HepG2 (cell line): ENCODE measurements around the gene EFEMP2. TPM values are rescaled to one million over a fixed set of nuclear protein-coding genes. Genes with fewer than 3 reads are reported as not detected.

Experiments used
- CREBL2 ChIP-seq: sonication (generic); formaldehyde crosslinking; IDR thresholded peaks from 2 replicates; pipeline ENCODE4 v1.8.1; 2023; ENCODE audit warnings: missing genetic modification reagents, mild to moderate bottlenecking, borderline replicate concordance
- KLF16 ChIP-seq, 2 experiments: sonication (generic) in 1 of 2; formaldehyde crosslinking in 1 of 2; IDR thresholded peaks; 2 replicates each; pipeline versions ENCODE4 v1.6.1 to v1.8.0; 2016 to 2023; ENCODE audit warnings: missing genetic modification reagents in 2 of 2, missing compliant biosample characterization in 1 of 2
- KMT2A ChIP-seq: sonication (generic); formaldehyde crosslinking; IDR thresholded peaks from 2 replicates; pipeline ENCODE4 v1.4.0; 2020; ENCODE audit warnings: missing genetic modification reagents
- TMF1 ChIP-seq: sonication (generic); formaldehyde crosslinking; IDR thresholded peaks from 2 replicates; pipeline ENCODE4 v1.8.1; 2022; ENCODE audit warnings: low read depth, missing genetic modification reagents
- TRIM24 ChIP-seq: sonication (generic); formaldehyde crosslinking; IDR thresholded peaks from 2 replicates; pipeline ENCODE4 v1.8.0; 2022; ENCODE audit warnings: mild to moderate bottlenecking, missing genetic modification reagents
- ZNF136 ChIP-seq: sonication (generic); formaldehyde crosslinking; IDR thresholded peaks from 2 replicates; pipeline ENCODE4 v1.8.1; 2022; ENCODE audit warnings: low read depth, mild to moderate bottlenecking, moderate library complexity, missing genetic modification reagents
- ZNF503 ChIP-seq: sonication (generic); formaldehyde crosslinking; IDR thresholded peaks from 2 replicates; pipeline ENCODE4 v1.4.0; 2020; ENCODE audit warnings: missing genetic modification reagents
- ZNF747 ChIP-seq: sonication (generic); formaldehyde crosslinking; IDR thresholded peaks from 2 replicates; pipeline ENCODE4 v1.8.1; 2023; ENCODE audit warnings: missing genetic modification reagents, mild to moderate bottlenecking, borderline replicate concordance
- ZNF839 ChIP-seq: sonication (generic); formaldehyde crosslinking; IDR thresholded peaks from 2 replicates; pipeline ENCODE4 v1.4.0; 2020; ENCODE audit warnings: missing genetic modification reagents, mild to moderate bottlenecking, borderline replicate concordance
- polyA plus RNA-seq, 8 experiments: library from polyadenylated mRNA; depleted of rRNA in 3 of 8; stranded (reverse) in 7 of 8; unstranded in 1 of 8; fragments of >200 nt; fragmentation: Illumina TruSeq in 4 of 8; extraction: Trizol in 4 of 8; gene quantifications; 2 replicates each; pipeline versions ENCODE4 v1.2.1 to v1.2.3, GENCODE V29; 2011 to 2016; ENCODE audit warnings: low read depth in 4 of 8, missing spikeins in 1 of 8, mixed read lengths in 1 of 8; ENCODE audit not compliant: insufficient read depth in 1 of 8
- total RNA-seq, 5 experiments: library from RNA; depleted of rRNA; stranded (reverse); fragments of >200 nt; fragmentation: Illumina TruSeq; extraction: Trizol; gene quantifications; 2 replicates each; pipeline ENCODE4 v1.2.3, GENCODE V29; 2016; ENCODE audit warnings: low read depth in 1 of 5
- TF ChIP-seq, protein P1 (sequence below): sonication (generic); formaldehyde crosslinking; IDR thresholded peaks from 2 replicates; pipeline ENCODE4 v1.8.0; 2022; ENCODE audit warnings: missing genetic modification reagents, mild to moderate bottlenecking, borderline replicate concordance
- TF ChIP-seq, protein P2 (sequence below): sonication (generic); formaldehyde crosslinking; IDR thresholded peaks from 2 replicates; pipeline ENCODE4 v1.4.0; 2020; ENCODE audit warnings: mild to moderate bottlenecking, low read depth, missing genetic modification reagents
- TF ChIP-seq, protein P3 (sequence below): sonication (generic); formaldehyde crosslinking; IDR thresholded peaks from 2 replicates; pipeline ENCODE4 v1.5.1; 2020; ENCODE audit warnings: mild to moderate bottlenecking, moderate library complexity, missing genetic modification reagents

The EFEMP2 gene
- total and polyA plus RNA-seq, 2 of the 13 experiments (the other 11 are each of a cell fraction or from before 2014, with no cell fraction given) = 7.4 to 29.7 TPM

DNA sequence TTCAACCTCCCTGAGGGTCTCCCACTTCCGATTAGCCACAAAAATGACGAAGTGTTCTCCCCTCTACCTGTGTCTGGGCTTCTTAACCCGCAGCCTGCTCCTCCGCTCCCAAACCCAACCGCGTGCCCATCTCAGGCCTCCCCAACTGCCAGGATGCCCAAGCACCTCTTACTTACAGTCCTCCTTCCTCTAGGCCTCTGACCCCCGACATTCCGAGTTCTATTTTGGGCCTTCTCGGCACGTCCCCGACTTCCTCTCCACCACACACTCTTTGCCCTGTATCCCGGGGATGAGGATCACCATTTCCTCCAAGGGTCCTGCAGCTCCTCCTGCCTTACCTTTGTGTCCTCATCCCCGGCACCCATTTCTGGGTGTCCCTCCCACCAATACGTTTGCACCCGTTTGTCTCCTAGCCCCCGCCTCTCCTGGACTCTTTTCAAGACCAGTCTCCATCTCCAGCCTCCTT lies 12.8 kb downstream of the EFEMP2 start (continued):
- TF ChIP-seq, protein P1, sequence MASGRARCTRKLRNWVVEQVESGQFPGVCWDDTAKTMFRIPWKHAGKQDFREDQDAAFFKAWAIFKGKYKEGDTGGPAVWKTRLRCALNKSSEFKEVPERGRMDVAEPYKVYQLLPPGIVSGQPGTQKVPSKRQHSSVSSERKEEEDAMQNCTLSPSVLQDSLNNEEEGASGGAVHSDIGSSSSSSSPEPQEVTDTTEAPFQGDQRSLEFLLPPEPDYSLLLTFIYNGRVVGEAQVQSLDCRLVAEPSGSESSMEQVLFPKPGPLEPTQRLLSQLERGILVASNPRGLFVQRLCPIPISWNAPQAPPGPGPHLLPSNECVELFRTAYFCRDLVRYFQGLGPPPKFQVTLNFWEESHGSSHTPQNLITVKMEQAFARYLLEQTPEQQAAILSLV (CRISPR knock-in tag) = no peak
- peak; percentile 41; the same call in 1 of the 2 replicates for TF ChIP-seq ZNF136
- TF ChIP-seq, protein P2, sequence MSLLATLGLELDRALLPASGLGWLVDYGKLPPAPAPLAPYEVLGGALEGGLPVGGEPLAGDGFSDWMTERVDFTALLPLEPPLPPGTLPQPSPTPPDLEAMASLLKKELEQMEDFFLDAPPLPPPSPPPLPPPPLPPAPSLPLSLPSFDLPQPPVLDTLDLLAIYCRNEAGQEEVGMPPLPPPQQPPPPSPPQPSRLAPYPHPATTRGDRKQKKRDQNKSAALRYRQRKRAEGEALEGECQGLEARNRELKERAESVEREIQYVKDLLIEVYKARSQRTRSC (CRISPR knock-in tag) = 0 out of 2 replicates have a peak, but pooled peaks have one; percentile 28
- TF ChIP-seq CREBL2 = 0 out of 2 replicates have a peak, but pooled peaks have one; percentile 4
- TF ChIP-seq TRIM24 (CRISPR knock-in tag) = 0 out of 2 replicates have a peak, but pooled peaks have one; percentile 21
- TF ChIP-seq ZNF839 (CRISPR knock-in tag) = 0 out of 2 replicates have a peak, but pooled peaks have one; percentile 48
- TF ChIP-seq ZNF503 (CRISPR knock-in tag) = peak; percentile 6; the same call in 1 of the 2 replicates
- no peak for TF ChIP-seq KLF16 (CRISPR knock-in tag; IDR thresholded peaks at IDR 0.05)
- TF ChIP-seq, protein P3, sequence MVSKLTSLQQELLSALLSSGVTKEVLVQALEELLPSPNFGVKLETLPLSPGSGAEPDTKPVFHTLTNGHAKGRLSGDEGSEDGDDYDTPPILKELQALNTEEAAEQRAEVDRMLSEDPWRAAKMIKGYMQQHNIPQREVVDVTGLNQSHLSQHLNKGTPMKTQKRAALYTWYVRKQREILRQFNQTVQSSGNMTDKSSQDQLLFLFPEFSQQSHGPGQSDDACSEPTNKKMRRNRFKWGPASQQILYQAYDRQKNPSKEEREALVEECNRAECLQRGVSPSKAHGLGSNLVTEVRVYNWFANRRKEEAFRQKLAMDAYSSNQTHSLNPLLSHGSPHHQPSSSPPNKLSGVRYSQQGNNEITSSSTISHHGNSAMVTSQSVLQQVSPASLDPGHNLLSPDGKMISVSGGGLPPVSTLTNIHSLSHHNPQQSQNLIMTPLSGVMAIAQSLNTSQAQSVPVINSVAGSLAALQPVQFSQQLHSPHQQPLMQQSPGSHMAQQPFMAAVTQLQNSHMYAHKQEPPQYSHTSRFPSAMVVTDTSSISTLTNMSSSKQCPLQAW (CRISPR knock-in tag) = peak; percentile 13; the same call in 1 of the 2 replicates
- peak; percentile 9; the same call in 1 of the 2 replicates for TF ChIP-seq ZNF747 (CRISPR knock-in tag)
- TF ChIP-seq TMF1 = peak; percentile 63; the same call in 1 of the 2 replicates
- peak; percentile 4; the same call in 1 of the 2 replicates for TF ChIP-seq KMT2A (CRISPR knock-in tag)
